Measurements from ENCODE around the gene RTKN2.

Gene RTKN2, protein sequence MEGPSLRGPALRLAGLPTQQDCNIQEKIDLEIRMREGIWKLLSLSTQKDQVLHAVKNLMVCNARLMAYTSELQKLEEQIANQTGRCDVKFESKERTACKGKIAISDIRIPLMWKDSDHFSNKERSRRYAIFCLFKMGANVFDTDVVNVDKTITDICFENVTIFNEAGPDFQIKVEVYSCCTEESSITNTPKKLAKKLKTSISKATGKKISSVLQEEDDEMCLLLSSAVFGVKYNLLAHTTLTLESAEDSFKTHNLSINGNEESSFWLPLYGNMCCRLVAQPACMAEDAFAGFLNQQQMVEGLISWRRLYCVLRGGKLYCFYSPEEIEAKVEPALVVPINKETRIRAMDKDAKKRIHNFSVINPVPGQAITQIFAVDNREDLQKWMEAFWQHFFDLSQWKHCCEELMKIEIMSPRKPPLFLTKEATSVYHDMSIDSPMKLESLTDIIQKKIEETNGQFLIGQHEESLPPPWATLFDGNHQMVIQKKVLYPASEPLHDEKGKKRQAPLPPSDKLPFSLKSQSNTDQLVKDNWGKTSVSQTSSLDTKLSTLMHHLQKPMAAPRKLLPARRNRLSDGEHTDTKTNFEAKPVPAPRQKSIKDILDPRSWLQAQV

DNA sequence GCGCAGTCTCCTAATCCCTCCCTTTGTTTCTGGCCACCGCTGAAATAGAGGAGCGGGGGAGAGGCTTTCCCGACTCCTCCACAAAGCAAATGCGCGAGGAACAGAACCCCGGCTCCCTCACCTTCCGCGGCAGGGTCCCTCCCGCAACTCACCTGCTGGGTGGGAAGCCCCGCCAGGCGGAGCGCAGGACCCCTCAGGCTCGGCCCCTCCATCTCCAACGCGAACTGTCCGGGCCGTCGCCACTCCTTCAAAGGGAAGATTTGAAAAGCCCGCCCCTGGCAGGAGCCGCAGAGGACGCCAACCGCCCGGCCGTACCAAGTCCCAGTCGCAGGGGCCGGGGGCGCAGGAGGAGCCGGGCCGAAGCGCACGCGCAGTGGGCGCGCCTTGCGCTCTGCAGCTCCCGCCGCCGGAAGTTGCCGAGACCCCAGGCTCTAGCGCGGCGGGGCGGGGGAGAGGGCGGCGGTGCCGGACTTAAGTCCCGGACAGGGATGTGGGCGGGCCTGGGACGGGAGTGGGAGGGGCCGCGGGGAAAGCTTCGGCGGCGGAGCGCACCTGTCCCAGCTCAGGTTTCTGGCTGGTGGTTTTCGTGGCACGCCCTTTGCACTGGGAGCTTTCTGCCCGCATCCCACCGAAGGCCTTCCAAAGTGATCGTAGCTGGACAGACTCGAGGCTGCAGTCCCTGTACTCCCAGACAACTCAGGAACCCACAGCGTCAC is at the start of gene RTKN2:
TSS of gene RTKN2 (minus strand) at position 446 of the 716 bp plus-strand sequence. CDS start at position 212, 234 bp downstream.
- H3K4me3 ChIP-seq (ENCODE audit: low read length) = peak within 1 kb of the TSS; percentile 58; the same call in 1 of the 2 replicates
- no peaks in the 10 kb centered on the region; the same call in 1 of the 2 replicates for H3K4me1 ChIP-seq (ENCODE audit: control insufficient read depth, insufficient read depth, low read length)
- DNase-seq (ENCODE audit: low read depth, low spot score) = peak; percentile 92
- H3K27me3 ChIP-seq (ENCODE audit: control insufficient read depth, insufficient read depth, low read length) = no peaks in the 10 kb centered on the region; the same call in 1 of the 2 replicates
- H3K27ac ChIP-seq (ENCODE audit: low read length) = no peak within 1 kb of the TSS
- H3K36me3 ChIP-seq (ENCODE audit: control insufficient read depth, insufficient read depth, low read length) = no peaks in the 10 kb centered on the region
- no peaks in the 10 kb centered on the region for H3K9me3 ChIP-seq (ENCODE audit: control insufficient read depth, insufficient read depth, low read length)
- no CpG with 5 or more reads among the region's 63 CpGs for WGBS (ENCODE audit: insufficient coverage, insufficient read length)

DNA sequence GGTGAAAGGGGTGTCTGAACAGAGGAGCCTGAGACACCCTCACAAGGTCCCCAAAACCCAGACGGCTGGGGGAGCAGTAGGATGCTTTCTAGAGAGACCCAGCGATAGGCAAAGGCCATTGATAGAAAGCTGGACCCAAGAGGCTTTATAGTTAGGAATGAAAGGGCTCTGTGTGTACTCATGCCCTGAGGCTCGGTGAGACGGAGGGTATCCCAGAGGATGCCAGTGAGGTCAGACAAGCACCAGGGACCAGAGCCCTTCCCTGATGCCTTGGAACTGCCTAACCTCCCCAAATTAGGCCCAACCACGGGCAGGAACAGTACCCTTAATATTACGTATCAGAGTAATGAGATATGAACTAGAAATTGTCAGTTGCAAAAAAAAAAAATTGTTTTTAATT is 48.6 kb upstream of the RTKN2 start:
- Histone ChIP-seq H3K4me1 (ENCODE audit: control insufficient read depth, insufficient read depth, low read length) (no peaks in the 10 kb centered on the region), H3K36me3 (ENCODE audit: control insufficient read depth, insufficient read depth, low read length) (no peaks in the 10 kb centered on the region), H3K27me3 (ENCODE audit: control insufficient read depth, insufficient read depth, low read length) (no peaks in the 10 kb centered on the region), H3K9me3 (ENCODE audit: control insufficient read depth, insufficient read depth, low read length) (no peaks in the 10 kb centered on the region), H3K27ac (ENCODE audit: low read length) (no peak overlapping the region), H3K4me3 (ENCODE audit: low read length) (no peak overlapping the region)
- WGBS (ENCODE audit: insufficient coverage, insufficient read length) = no CpG with 5 or more reads among the region's 6 CpGs
- no peak for DNase-seq (ENCODE audit: low read depth, low spot score)

DNA sequence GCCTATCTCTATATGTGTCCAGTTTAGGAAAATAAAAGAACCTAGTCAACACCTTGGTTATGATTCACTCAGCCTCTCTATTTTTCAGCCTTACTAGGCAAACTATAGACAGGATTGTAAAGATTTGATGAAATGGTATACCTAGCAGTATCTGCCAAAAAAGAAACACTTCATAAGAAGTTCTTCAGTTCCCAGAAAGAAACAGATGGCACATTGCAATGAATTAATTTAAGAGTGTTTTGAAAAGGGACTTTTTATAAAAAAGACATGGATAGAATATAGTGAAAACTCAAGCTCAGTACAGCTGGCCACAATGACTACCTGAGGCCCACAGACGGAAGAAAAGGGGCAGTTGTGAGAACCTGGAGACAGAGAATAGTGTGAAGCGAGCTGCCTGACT is 40.6 kb upstream of the RTKN2 start:
- Histone ChIP-seq H3K27me3 (ENCODE audit: control insufficient read depth, insufficient read depth, low read length) (no peaks in the 10 kb centered on the region), H3K36me3 (ENCODE audit: control insufficient read depth, insufficient read depth, low read length) (no peaks in the 10 kb centered on the region), H3K9me3 (ENCODE audit: control insufficient read depth, insufficient read depth, low read length) (no peaks in the 10 kb centered on the region), H3K27ac (ENCODE audit: low read length) (no peak overlapping the region), H3K4me3 (ENCODE audit: low read length) (no peak overlapping the region), H3K4me1 (ENCODE audit: control insufficient read depth, insufficient read depth, low read length) (peaks cover 1% of the 10 kb centered on the region; the same call in 1 of the 2 replicates)
- DNase-seq (ENCODE audit: low read depth, low spot score) = no peak
- no CpG with 5 or more reads among the region's 2 CpGs for WGBS (ENCODE audit: insufficient coverage, insufficient read length)

DNA sequence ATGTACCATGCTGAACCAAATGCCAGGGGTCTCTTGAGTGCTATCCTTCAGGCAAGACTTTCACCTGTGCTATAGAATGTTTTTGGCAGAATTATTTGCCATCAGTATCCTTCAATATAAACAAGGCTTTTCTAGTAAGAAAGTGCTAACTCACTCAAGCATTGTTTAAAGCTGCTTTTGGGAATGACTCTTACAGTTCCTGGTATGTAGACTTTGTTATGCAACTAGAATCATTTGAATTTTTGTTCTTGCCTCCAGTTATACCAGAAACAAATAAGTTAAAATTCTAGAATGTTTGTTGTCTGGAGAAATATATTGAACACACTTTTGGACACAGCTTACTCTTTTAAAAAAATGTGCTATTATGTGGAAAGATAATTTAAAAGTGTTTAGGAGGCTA is 39.5 kb upstream of the RTKN2 start:
- Histone ChIP-seq H3K27me3 (ENCODE audit: control insufficient read depth, insufficient read depth, low read length) (no peaks in the 10 kb centered on the region), H3K36me3 (ENCODE audit: control insufficient read depth, insufficient read depth, low read length) (no peaks in the 10 kb centered on the region), H3K4me1 (ENCODE audit: control insufficient read depth, insufficient read depth, low read length) (peaks cover 1% of the 10 kb centered on the region; the same call in 1 of the 2 replicates), H3K9me3 (ENCODE audit: control insufficient read depth, insufficient read depth, low read length) (no peaks in the 10 kb centered on the region), H3K4me3 (ENCODE audit: low read length) (no peak overlapping the region), H3K27ac (ENCODE audit: low read length) (no peak overlapping the region)
- no peak for DNase-seq (ENCODE audit: low read depth, low spot score)

DNA sequence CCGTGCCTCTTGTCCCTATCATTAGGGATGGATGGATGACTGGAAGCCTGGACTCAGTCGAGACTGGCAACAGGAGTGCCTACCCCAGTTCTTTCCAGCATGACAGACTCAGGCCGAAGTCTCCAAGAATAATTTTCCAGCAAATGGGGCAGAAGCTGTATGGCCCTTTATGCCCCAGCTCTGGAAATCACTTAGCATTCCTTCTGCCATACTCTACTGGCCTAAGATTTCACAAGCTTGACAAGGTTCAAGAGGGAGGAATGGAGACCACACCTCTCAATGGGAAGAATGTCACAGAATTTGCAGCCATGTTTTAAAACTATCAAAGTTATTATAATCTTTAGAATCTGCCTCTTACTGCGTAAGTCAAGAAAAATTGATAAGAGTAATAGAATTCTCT is 39.0 kb upstream of the RTKN2 start:
- no peaks in the 10 kb centered on the region for H3K27me3 ChIP-seq (ENCODE audit: control insufficient read depth, insufficient read depth, low read length)
- no CpG with 5 or more reads among the region's 4 CpGs for WGBS (ENCODE audit: insufficient coverage, insufficient read length)

DNA sequence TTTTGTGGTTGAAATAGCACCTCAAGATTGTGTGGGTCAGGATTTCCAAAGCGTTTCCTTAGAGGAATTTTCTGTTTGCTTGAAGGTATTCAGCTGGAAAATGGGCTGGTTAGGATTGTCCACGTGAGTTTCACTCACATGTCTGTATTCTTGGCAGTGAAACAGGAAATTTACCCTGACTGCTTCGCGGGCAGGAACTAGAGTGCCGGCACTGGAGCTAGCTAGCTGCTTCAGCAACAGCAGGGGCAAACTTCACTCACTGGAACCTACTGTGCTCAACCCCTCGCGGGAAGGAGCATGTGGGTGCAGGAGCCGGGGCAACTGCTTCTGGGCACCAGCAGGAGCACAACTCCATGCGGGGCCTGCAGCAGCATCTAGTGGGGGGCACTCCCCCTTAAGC is 38.0 kb upstream of the RTKN2 start:
- no peak overlapping the region for H3K27ac ChIP-seq (ENCODE audit: low read length)
- no peaks in the 10 kb centered on the region for H3K27me3 ChIP-seq (ENCODE audit: control insufficient read depth, insufficient read depth, low read length)
- H3K4me1 ChIP-seq (ENCODE audit: control insufficient read depth, insufficient read depth, low read length) = peaks cover 1% of the 10 kb centered on the region; the same call in 1 of the 2 replicates
- no CpG with 5 or more reads among the region's 9 CpGs for WGBS (ENCODE audit: insufficient coverage, insufficient read length)
- DNase-seq (ENCODE audit: low read depth, low spot score) = no peak
- no peaks in the 10 kb centered on the region for H3K9me3 ChIP-seq (ENCODE audit: control insufficient read depth, insufficient read depth, low read length)
- H3K36me3 ChIP-seq (ENCODE audit: control insufficient read depth, insufficient read depth, low read length) = no peaks in the 10 kb centered on the region
- no peak overlapping the region for H3K4me3 ChIP-seq (ENCODE audit: low read length)

More for the DNA sequence above, 39.0 kb upstream of the RTKN2 start:
- H3K9me3 ChIP-seq (ENCODE audit: control insufficient read depth, insufficient read depth, low read length) = no peaks in the 10 kb centered on the region
- no peaks in the 10 kb centered on the region for H3K36me3 ChIP-seq (ENCODE audit: control insufficient read depth, insufficient read depth, low read length)
- H3K27ac ChIP-seq (ENCODE audit: low read length) = no peak overlapping the region
- H3K4me1 ChIP-seq (ENCODE audit: control insufficient read depth, insufficient read depth, low read length) = peaks cover 1% of the 10 kb centered on the region; the same call in 1 of the 2 replicates
- DNase-seq (ENCODE audit: low read depth, low spot score) = no peak
- H3K4me3 ChIP-seq (ENCODE audit: low read length) = no peak overlapping the region

DNA sequence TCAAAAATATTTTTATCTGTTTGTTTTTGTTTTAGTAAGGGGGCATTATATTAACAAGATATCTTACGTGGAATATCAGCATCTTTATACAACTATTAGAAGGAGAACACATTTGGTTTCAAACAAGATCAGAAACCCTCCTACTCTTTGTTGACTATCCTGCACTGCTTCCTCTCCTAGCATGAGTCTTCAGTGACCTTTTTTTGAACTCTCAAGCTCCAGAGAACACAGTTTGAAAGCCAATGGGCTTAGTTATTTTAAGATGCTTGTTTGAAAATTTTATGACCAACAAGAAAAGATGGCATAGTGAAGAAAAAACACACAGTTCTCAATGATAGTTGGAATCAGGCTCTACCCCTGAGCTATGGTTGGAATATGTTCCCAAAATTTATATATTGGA is 37.2 kb upstream of the RTKN2 start:
- Histone ChIP-seq H3K9me3 (ENCODE audit: control insufficient read depth, insufficient read depth, low read length) (no peaks in the 10 kb centered on the region), H3K36me3 (ENCODE audit: control insufficient read depth, insufficient read depth, low read length) (no peaks in the 10 kb centered on the region), H3K4me1 (ENCODE audit: control insufficient read depth, insufficient read depth, low read length) (peaks cover 1% of the 10 kb centered on the region; the same call in 1 of the 2 replicates), H3K27ac (ENCODE audit: low read length) (no peak overlapping the region), H3K4me3 (ENCODE audit: low read length) (no peak overlapping the region), H3K27me3 (ENCODE audit: control insufficient read depth, insufficient read depth, low read length) (no peaks in the 10 kb centered on the region)
- DNase-seq (ENCODE audit: low read depth, low spot score) = no peak
- WGBS (ENCODE audit: insufficient coverage, insufficient read length) = no CpG with 5 or more reads among the region's 1 CpG

DNA sequence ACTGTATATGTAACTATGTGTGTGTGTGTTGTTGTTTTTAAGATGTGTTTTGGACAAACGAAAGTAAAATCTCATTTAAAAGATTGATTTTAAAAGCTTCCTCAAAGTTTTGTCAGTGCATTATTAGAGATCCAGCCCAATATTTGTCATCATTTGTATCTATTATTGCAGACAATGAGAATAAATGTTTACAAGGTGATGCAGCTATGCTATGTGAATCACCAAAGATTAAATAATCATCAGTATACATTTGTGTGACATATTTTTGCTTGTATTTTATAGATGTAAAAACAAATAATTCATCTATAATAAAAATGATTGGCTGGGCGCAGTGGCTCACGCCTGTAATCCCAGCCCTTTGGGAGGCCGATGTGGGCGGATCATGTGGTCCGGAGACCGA is 35.3 kb upstream of the RTKN2 start:
- no peak overlapping the region for H3K27ac ChIP-seq (ENCODE audit: low read length)
- no peaks in the 10 kb centered on the region for H3K27me3 ChIP-seq (ENCODE audit: control insufficient read depth, insufficient read depth, low read length)
- H3K4me3 ChIP-seq (ENCODE audit: low read length) = no peak overlapping the region
- no peak for DNase-seq (ENCODE audit: low read depth, low spot score)
- H3K9me3 ChIP-seq (ENCODE audit: control insufficient read depth, insufficient read depth, low read length) = no peaks in the 10 kb centered on the region
- no peaks in the 10 kb centered on the region for H3K36me3 ChIP-seq (ENCODE audit: control insufficient read depth, insufficient read depth, low read length)
- WGBS (ENCODE audit: insufficient coverage, insufficient read length) = 100% methylated on average over 1 of the region's 7 CpGs
- peaks cover 1% of the 10 kb centered on the region; the same call in 1 of the 2 replicates for H3K4me1 ChIP-seq (ENCODE audit: control insufficient read depth, insufficient read depth, low read length)

DNA sequence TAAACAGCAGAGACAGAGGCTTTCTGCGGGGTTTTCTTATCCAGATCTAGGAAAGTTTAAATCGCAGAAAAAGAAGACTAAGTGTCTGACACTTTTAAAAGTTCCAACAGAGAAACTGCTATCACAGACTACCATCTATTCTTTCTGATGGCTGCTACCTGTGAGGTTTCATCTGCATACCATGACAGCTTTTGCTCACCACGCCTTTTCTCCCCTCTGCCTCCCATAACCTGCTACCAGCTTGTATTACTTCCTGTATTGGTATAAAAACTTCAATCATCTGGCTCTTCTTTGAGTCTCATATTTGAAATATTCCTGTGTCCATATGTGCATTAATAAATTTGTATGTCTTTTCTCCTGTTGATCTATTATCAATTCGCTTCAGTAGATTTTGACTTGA is 34.1 kb upstream of the RTKN2 start:
- Histone ChIP-seq H3K9me3 (ENCODE audit: control insufficient read depth, insufficient read depth, low read length) (no peaks in the 10 kb centered on the region), H3K27ac (ENCODE audit: low read length) (no peak overlapping the region), H3K36me3 (ENCODE audit: control insufficient read depth, insufficient read depth, low read length) (no peaks in the 10 kb centered on the region), H3K4me1 (ENCODE audit: control insufficient read depth, insufficient read depth, low read length) (peaks cover 1% of the 10 kb centered on the region; the same call in 1 of the 2 replicates), H3K4me3 (ENCODE audit: low read length) (no peak overlapping the region), H3K27me3 (ENCODE audit: control insufficient read depth, insufficient read depth, low read length) (no peaks in the 10 kb centered on the region)
- no CpG with 5 or more reads among the region's 4 CpGs for WGBS (ENCODE audit: insufficient coverage, insufficient read length)
- DNase-seq (ENCODE audit: low read depth, low spot score) = no peak

DNA sequence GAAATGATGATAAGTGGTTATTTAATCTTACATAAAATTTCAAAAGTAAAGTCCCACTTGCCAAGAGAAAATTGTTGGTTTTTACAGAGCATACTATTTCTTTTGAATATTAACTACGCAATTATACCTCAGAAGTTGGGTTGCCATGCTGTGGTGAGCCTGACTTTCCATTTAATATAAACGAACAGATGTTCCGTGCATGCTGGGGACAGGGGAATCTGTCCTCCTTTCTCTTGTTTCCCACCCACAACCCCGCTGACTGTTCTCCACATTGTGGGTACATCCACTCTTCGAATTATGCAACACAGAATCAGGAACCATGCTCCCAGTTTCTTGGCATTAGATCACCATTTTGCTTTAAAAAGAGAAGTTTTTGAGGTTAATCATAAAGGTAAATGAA is 29.2 kb upstream of the RTKN2 start:
- H3K36me3 ChIP-seq (ENCODE audit: control insufficient read depth, insufficient read depth, low read length) = no peaks in the 10 kb centered on the region
- H3K9me3 ChIP-seq (ENCODE audit: control insufficient read depth, insufficient read depth, low read length) = no peaks in the 10 kb centered on the region
- no peaks in the 10 kb centered on the region for H3K4me1 ChIP-seq (ENCODE audit: control insufficient read depth, insufficient read depth, low read length)
- H3K27ac ChIP-seq (ENCODE audit: low read length) = no peak overlapping the region
- H3K27me3 ChIP-seq (ENCODE audit: control insufficient read depth, insufficient read depth, low read length) = no peaks in the 10 kb centered on the region
- no peak for DNase-seq (ENCODE audit: low read depth, low spot score)
- H3K4me3 ChIP-seq (ENCODE audit: low read length) = no peak overlapping the region
- WGBS (ENCODE audit: insufficient coverage, insufficient read length) = no CpG with 5 or more reads among the region's 5 CpGs
